Astrocyte of the hippocampus (primary cell): ENCODE data around the gene PCBP3.
A peak's percentile ranks its signal among the peaks of the same experiment; 100 is the strongest.

Source experiments
- DNase-seq: peaks from one replicate; pipeline ENCODE4 v3.0.0; 2011; ENCODE audit warnings: low read depth, low spot score

Gene PCBP3

DNA sequence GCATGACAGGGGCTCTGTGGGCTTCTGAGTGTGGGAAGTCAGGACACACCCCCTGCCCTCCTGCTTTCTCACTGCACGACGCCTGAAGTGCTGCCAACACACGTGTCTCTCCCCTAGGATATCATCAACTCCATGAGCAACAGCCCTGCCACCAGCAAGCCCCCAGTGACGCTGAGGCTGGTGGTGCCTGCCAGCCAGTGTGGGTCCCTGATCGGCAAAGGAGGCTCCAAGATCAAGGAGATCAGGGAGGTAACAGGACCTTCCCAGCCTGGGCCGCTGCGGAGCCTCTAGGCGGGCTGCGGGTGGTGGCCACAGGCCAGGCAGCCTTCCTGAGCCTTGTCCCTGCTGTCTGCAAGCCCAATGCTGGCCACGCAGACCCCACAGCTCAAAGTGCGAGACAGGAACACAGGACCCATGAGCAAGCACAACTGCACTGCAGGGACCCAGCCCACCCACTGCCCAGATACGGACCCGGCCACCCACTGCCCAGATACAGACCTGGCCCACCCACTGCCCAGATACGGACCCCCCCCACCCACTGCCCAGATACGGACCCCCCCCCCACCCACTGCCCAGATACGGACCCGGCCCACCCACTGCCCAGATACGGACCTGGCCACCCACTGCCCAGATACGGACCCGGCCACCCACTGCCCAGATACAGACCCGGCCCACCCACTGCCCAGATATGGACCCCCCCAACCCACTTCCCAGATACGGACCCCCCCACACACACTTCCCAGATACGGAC, 265.9 kb downstream of the PCBP3 start:
- no peak for DNase-seq

DNA sequence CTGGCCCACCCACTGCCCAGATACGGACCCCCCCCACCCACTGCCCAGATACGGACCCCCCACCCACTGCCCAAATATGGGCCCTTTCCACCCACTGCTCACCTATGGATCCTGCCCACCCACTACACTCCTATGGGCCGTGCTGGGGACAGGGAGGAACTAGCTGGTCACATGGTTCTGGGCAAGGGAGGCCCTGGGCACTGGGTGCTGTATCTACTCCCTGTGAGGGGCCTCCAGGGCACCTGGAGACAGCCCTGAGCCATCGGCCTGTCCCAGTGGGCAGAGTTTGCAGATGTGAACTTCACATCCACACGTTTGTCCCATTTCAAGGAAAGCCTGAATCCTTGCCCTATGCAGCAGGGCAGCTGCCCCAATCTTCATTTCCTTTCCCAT, 266.6 kb downstream of the PCBP3 start:
- DNase-seq: no peak

DNA sequence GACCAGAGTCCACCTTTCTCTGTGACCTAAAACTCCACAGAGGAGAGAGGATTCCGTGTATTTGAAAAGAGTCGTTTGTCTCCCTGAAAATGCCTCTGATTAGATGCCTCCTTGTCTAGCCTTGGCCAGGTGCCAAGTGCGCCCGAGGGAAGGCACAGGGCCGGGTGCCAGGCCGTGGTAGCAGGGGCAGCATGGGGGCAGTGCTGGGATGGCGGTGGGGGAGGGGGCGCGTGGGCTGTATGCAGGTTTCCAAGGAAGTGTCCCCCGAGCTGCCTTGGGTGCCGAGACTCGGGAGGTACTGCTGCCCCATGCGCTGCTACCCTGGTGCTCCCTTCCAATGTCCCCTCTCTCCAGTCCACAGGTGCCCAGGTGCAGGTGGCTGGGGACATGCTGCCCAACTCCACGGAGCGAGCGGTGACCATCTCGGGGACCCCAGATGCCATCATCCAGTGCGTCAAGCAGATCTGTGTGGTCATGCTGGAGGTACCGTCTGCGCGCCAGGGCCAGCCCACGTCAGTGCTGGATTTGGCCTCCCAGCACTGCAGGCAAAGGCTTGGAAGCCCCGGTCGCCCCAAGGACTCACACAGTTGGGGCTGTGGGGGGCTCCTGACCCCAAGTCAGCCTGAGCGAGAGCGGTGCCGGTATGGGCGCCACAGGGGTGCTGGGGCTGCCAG, 267.2 kb downstream of the PCBP3 start:
- peak; percentile 41 for DNase-seq

GRCh38 chr21:45911806-45912325, 268.3 kb downstream of the PCBP3 start:
- no peak for DNase-seq

GRCh38 chr21:45912611-45913417, 269.3 kb downstream of the PCBP3 start:
- no peak for DNase-seq

- no peak for DNase-seq
These were observed 269.9 kb downstream of the PCBP3 start for GRCh38 chr21:45913418-45913765.

DNA sequence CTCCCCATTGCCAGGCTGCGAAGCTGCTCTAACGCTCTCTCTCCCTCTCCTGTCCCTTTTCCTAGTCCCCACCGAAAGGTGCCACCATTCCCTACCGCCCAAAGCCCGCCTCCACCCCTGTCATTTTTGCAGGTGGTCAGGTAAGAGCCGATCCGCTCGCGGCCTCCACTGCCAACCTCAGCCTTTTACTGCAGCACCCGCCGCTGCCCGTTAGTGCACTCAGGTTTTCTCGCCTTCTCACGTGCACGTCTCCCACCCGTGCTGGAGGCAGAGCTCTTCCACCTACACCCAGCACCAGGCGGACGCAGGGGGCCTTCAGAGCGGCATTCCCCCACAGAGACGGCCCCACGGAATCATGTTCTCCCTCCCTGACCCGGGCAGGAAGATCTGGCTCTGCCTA, 270.4 kb downstream of the PCBP3 start:
- no peak for DNase-seq

DNA sequence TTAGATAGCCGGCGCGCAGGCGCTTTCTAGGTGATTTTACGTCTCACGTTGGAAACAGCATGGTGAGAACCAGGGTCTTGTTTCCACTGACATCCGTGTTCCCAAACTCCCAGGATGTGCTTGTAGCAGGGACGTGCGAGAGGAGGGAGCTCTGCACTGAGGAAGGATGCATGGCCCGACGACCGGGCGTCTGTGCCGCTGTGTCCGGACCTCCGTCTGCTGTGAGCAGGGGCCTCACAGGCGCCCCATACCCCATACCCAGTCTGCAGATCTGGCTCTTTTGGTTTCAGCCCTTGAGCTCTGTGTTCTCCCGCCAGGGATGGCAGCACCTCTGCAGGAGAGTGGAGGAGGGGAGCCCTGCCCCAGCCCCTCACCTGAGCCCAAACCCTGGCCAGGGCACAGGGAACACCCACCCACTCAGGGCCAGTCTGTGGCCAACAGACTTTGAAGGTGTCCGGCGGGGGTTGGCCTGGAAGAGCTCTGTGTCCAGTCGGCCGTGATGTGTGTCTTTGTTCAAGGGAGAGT, 270.9 kb downstream of the PCBP3 start:
- no peak for DNase-seq

- DNase-seq: no peak
These were observed 272.7 kb downstream of the PCBP3 start for GRCh38 chr21:45916011-45916840.

GRCh38 chr21:45917241-45917640, 273.7 kb downstream of the PCBP3 start:
- DNase-seq: no peak

GRCh38 chr21:45918011-45918410, 274.5 kb downstream of the PCBP3 start:
- no peak for DNase-seq

- no peak for DNase-seq
These were observed 275.4 kb downstream of the PCBP3 start for GRCh38 chr21:45918835-45919447.

- no peak for DNase-seq
These were observed 276.1 kb downstream of the PCBP3 start for GRCh38 chr21:45919593-45919992.

GRCh38 chr21:45920824-45921600, 277.5 kb downstream of the PCBP3 start:
- DNase-seq: no peak

GRCh38 chr21:45921917-45922316, 278.4 kb downstream of the PCBP3 start:
- DNase-seq: no peak

DNA sequence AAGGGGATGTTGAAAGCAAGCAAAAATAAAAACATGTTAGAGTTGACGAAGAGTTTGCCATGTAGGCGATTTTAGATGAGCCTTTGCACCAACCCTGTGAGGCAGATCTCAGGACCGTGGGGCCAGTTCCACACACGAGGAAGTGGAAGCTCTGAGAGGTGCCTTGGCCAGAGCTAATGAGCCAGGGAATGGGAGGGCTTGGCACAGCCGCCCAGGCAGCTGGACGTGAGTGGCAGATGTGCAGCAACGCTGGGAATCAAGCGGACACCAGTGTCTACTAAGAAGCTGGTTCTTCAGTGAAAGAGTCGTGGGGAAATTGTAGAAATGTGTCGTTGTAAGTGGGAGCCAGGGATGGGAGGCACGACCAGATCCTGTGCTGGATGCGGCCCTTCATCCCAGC, 279.1 kb downstream of the PCBP3 start:
- DNase-seq: no peak

GRCh38 chr21:45923146-45923545, 279.6 kb downstream of the PCBP3 start:
- DNase-seq: peak; percentile 90

DNA sequence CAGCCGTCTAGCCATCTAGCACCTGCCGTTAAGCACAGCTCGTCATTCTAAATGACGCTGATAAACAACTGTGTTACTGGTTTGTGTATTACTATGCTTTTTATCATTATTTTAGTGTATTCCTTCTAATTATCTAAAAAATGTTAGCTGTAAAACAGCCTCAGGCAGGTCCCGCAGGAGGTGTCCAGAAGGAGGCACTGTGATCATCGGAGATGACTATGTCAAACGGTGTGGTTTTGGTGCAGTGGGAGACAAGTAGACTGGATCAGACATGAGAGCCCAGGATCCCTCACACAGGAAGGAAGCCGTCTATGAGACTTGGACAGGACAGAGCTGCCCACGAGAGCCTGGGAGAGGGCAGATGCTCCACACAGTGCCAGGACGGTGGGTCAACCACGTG, 282.8 kb downstream of the PCBP3 start:
- no peak for DNase-seq

DNA sequence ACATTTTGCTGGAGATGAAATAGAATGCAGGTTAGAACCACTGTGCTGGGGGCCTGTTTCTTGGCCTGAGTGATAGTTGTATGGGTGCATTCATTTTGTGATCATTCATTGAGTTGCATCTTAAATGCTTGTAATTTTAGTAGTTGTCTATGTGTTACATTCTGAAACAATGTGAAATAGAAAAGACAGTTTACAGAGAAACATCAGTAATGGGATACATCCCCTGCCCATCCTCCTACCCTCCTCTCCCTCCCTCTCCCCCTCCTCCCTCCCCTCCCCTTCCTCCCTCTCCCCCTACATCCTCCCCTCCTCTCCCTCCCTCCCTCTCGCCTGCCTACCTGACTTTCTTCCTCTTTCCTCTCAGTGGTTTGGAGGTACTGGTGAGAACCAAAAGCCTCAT, 283.5 kb downstream of the PCBP3 start:
- no peak for DNase-seq
